ENCODE measurements around the gene ZNF550.

The ZNF550 gene

GRCh38 chr19:57559404-57560025 lies at the start of gene ZNF550:
TSS of gene ZNF550 (minus strand) at chr19:57559863. CDS start at chr19:57559682, 181 bp downstream.
- no peak for TF ChIP-seq CTCF (conservative IDR thresholded peaks at IDR 0.05; ENCODE audit: low read depth)
- ChIA-PET POLR2A (ENCODE audit: low non-redundant PET) (no interaction called here), CTCF (interaction anchor here (0.7 kb wide), 1 partner anchor 167 kb away, joined by 3 read pairs; no protein-coding TSS in a partner anchor)
- H3K27ac ChIP-seq, result peak within 1 kb of the TSS; percentile 66
- DNase-seq (ENCODE audit: low spot score), result peak; percentile 87

DNA sequence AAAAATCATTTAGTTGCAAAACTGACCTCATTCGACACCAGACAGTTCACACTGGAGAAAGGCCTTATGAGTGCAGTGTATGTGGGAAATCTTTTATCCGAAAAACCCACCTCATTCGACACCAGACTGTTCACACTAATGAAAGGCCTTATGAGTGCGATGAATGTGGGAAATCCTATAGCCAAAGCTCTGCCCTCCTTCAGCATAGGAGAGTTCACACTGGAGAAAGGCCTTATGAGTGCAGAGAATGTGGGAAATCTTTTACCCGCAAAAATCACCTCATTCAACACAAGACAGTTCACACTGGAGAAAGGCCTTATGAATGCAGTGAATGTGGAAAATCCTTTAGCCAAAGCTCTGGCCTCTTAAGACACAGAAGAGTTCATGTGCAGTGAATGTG lies 47.3 kb upstream of the ZNF550 start:
- CTCF ChIA-PET, result no interaction called here
- POLR2A ChIA-PET (ENCODE audit: low non-redundant PET), result no interaction called here
- H3K27ac ChIP-seq, result no peak overlapping the region
- no peak for TF ChIP-seq CTCF (conservative IDR thresholded peaks at IDR 0.05; ENCODE audit: low read depth)
- DNase-seq (ENCODE audit: low spot score), result no peak

GRCh38 chr19:57599761-57600383 lies 40.2 kb upstream of the ZNF550 start, which contains the start of gene ZNF530:
TSS of gene ZNF530 (plus strand) at chr19:57599885. CDS start at chr19:57604346, 4,461 bp downstream.
- no peak for TF ChIP-seq CTCF (conservative IDR thresholded peaks at IDR 0.05; ENCODE audit: low read depth)
- peak; percentile 93 for DNase-seq (ENCODE audit: low spot score)
- CTCF ChIA-PET, result no interaction called here
- peak within 1 kb of the TSS; percentile 55 for H3K27ac ChIP-seq
- POLR2A ChIA-PET (ENCODE audit: low non-redundant PET), result no interaction called here

DNA sequence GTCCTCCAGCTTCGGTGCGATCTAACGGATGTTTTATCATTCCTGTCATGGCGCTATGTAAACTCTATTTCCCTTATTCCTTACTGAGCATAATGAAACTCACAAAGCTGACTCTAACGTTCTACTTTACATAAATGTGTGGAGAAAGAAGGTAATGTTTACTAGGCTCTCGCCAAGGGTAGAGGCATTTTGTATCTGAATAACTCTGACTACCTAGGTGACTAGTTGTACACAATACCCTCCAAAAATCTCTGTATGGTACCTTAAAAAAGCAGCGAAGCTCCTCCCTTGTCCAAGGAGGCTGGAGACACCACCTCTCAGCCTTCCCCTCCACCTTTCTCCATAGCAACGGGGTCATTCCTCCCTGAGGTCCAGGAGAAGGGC lies 39.7 kb upstream of the ZNF550 start:
- no peak for DNase-seq (ENCODE audit: low spot score)
- CTCF ChIA-PET, result no interaction called here
- TF ChIP-seq CTCF (conservative IDR thresholded peaks at IDR 0.05; ENCODE audit: low read depth), result no peak
- POLR2A ChIA-PET (ENCODE audit: low non-redundant PET), result no interaction called here
- H3K27ac ChIP-seq, result peak overlapping the region; percentile 55

- H3K27ac ChIP-seq, result no peak overlapping the region
- no peak for TF ChIP-seq CTCF (conservative IDR thresholded peaks at IDR 0.05; ENCODE audit: low read depth)
- ChIA-PET POLR2A (ENCODE audit: low non-redundant PET) (no interaction called here), CTCF (no interaction called here)
- peak; percentile 23 for DNase-seq (ENCODE audit: low spot score)
Observed at GRCh38 chr19:57587529-57587928, 27.9 kb upstream of the ZNF550 start.

- H3K27ac ChIP-seq, result no peak within 1 kb of the TSS
- ChIA-PET CTCF (interaction anchor here (0.7 kb wide), 1 partner anchor 229 kb away, joined by 3 read pairs; no protein-coding TSS in a partner anchor), POLR2A (ENCODE audit: low non-redundant PET) (no interaction called here)
- no peak for TF ChIP-seq CTCF (conservative IDR thresholded peaks at IDR 0.05; ENCODE audit: low read depth)
- DNase-seq (ENCODE audit: low spot score), result peak; percentile 83
Observed at GRCh38 chr19:57583521-57584416, 24.1 kb upstream of the ZNF550 start, which contains the start of gene ZIK1. TSS of gene ZIK1 (plus strand) at chr19:57584145. CDS start at chr19:57584357, 212 bp downstream.
